H1 (cell line): ENCODE measurements around the gene SLC6A6.

Experiments
- TCF12 ChIP-seq: IDR thresholded peaks from 2 replicates; pipeline ENCODE4 v1.6.1; 2011; ENCODE audit warnings: low read depth, mild to moderate bottlenecking, low read length
- TF ChIP-seq, protein P1 (sequence below): IDR thresholded peaks from 2 replicates; pipeline ENCODE4 v1.6.1; 2011; ENCODE audit warnings: low read depth, mild to moderate bottlenecking, low read length; ENCODE audit not compliant: insufficient read depth

DNA sequence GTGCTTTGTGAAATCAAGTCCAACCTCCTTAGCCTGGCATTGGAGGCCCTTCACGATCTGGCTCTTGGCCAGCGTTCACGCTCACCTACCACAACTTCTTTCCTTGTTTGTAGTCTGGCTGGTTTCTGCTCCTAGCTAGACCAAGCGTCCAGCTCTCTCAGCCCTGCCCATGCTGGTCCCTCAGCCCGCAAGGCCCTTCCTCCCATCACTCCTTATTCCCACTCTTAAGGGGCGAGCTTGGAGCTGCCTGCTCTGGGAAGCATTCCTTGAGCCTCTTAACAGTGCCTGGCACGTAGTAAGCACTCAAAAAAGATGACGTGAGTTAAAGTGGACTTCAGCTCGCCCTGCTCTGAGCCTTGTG, 8.7 kb downstream of the SLC6A6 start:
- TF ChIP-seq, protein P1, sequence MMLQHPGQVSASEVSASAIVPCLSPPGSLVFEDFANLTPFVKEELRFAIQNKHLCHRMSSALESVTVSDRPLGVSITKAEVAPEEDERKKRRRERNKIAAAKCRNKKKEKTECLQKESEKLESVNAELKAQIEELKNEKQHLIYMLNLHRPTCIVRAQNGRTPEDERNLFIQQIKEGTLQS: no peak
- no peak for TF ChIP-seq TCF12
